ENCODE data around the gene DNAH2.

Gene DNAH2

GRCh38 chr17:7716901-7717755 is at the start of gene DNAH2:
DNAH2 (plus strand) TSS chr17:7717744; CDS start chr17:7719735, 1,991 bp downstream.
- peak in 1 of 6 experiments; percentile 22 for DNase-seq

GRCh38 chr17:7668482-7668881 is 49.1 kb upstream of the DNAH2 start:
- DNase-seq = no peak

GRCh38 chr17:7673239-7673638 is 44.3 kb upstream of the DNAH2 start:
- DNase-seq = peak in 4 of 6 experiments; percentile 4 to 20 (median 8)

GRCh38 chr17:7674934-7675333 is 42.6 kb upstream of the DNAH2 start:
- DNase-seq = no peak

- DNase-seq = no peak
These were observed 41.0 kb upstream of the DNAH2 start for GRCh38 chr17:7676533-7676932.

GRCh38 chr17:7677388-7678067 is 40.0 kb upstream of the DNAH2 start:
- no peak for DNase-seq

- no peak for DNase-seq
These were observed 32.6 kb upstream of the DNAH2 start for GRCh38 chr17:7684851-7685532.

- DNase-seq = peak; percentile 77 to 99 (median 89)
These were observed 31.9 kb upstream of the DNAH2 start for GRCh38 chr17:7685533-7686221.

- DNase-seq = peak; percentile 70 to 99 (median 85)
These were observed 31.1 kb upstream of the DNAH2 start for GRCh38 chr17:7686222-7687071.

GRCh38 chr17:7687072-7687907 is 30.3 kb upstream of the DNAH2 start, which contains the start of gene TP53:
TP53 (minus strand) TSS chr17:7687490; CDS start chr17:7676594, 10,896 bp downstream.
- DNase-seq = peak; percentile 82 to 89 (median 86)

- DNase-seq = peak; percentile 91 to 96 (median 94)
These were observed 29.4 kb upstream of the DNAH2 start, which contains the start of gene WRAP53 for GRCh38 chr17:7687908-7688807. WRAP53 (plus strand) TSS chr17:7688477; CDS start chr17:7688649, 172 bp downstream.

- DNase-seq = no peak
These were observed 28.7 kb upstream of the DNAH2 start for GRCh38 chr17:7688808-7689316.

- no peak for DNase-seq
These were observed 22.0 kb upstream of the DNAH2 start for GRCh38 chr17:7695586-7695985.

GRCh38 chr17:7697828-7698588 is 19.5 kb upstream of the DNAH2 start:
- no peak for DNase-seq

- DNase-seq = no peak
These were observed 17.0 kb upstream of the DNAH2 start for GRCh38 chr17:7700510-7700909.

- DNase-seq = no peak
These were observed 15.9 kb upstream of the DNAH2 start for GRCh38 chr17:7701681-7702080.

GRCh38 chr17:7702776-7703175 is 14.8 kb upstream of the DNAH2 start:
- no peak for DNase-seq

Measured in stimulated activated naive CD4-positive, alpha-beta T cell (primary cell).